ENCODE measurements around the gene ZMYND8. TPM values are rescaled to one million over a fixed set of nuclear protein-coding genes. Genes with fewer than 3 reads are reported as not detected.

Gene ZMYND8
- total and polyA plus RNA-seq, 2 of the 8 experiments (the other 6 are each of a cell fraction or from before 2014, with no cell fraction given), result 50.5 to 163 TPM

DNA sequence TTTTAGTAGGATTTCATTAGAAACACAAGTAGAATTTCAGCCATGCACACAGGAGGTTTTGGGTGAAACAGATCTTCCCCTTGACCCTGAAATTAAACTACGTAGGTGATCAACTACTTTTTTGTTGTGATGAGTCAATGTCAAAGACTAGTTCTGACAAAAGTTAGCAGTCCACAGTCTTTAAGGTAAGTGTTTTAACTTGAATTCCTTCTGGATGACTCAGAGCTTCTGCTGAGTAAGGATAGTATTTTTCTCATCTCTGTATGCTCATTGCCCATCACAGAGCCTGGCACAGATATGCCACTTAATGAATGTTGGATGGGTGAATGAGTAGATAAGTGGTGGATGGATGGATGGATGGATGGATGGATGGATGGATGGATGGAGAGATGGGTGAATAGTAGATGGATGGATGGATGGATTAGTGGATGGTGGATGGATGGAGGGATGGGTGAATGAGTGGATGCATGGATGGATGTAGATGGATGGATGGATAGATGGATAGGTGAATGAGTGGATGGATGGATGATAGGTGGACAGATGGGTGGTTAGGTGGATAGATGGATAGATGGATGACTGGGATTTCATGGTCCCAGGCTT lies 165.3 kb downstream of the ZMYND8 start:
- no peak overlapping the region for H3K4ac ChIP-seq (replicated peaks; ENCODE audit: insufficient read length, low read depth, low read length)
- H3K9ac ChIP-seq (replicated peaks in 1 of 4; ENCODE audit: extremely low read depth in 1 of 4, low read depth in 3 of 4, low read length in 3 of 4), result no peak overlapping the region
- no peaks in the 10 kb centered on the region for H3K9me3 ChIP-seq (ENCODE audit: insufficient read depth in 2 of 2, low read depth in 1 of 2, low read length in 1 of 2)
- H2BK20ac ChIP-seq (ENCODE audit: low read length), result no peak overlapping the region
- CTCF ChIA-PET (ENCODE audit: partially characterized antibody), result no interaction called here
- H3K27me3 ChIP-seq (replicated peaks in 1 of 4; ENCODE audit: control insufficient read depth in 3 of 4, extremely low read depth in 1 of 4, insufficient read depth in 3 of 4, low read length in 3 of 4), result no peaks in the 10 kb centered on the region; a peak in 1 of 7 replicates
- H2AK5ac ChIP-seq (ENCODE audit: low read depth, low read length), result no peak overlapping the region
- no peak overlapping the region for H2BK15ac ChIP-seq (ENCODE audit: low read length)
- POLR2A ChIA-PET (ENCODE audit: partially characterized antibody), result no interaction called here
- H3K79me1 ChIP-seq (ENCODE audit: low read depth, low read length), result no peaks in the 10 kb centered on the region
- no peaks in the 10 kb centered on the region for H3K36me3 ChIP-seq (ENCODE audit: control insufficient read depth in 2 of 4, insufficient read depth in 4 of 4, low read length in 3 of 4)
- H3K79me2 ChIP-seq (ENCODE audit: control insufficient read depth in 1 of 2, insufficient read depth in 2 of 2, low read length in 2 of 2), result no peaks in the 10 kb centered on the region
- H3K4me2 ChIP-seq (ENCODE audit: insufficient read depth in 1 of 2, low read depth in 2 of 2, low read length in 2 of 2), result no peak overlapping the region
- no peak overlapping the region for H3K23ac ChIP-seq (ENCODE audit: insufficient read length)
- H4K91ac ChIP-seq (replicated peaks; ENCODE audit: insufficient read length, low read length), result no peak overlapping the region
- H3K23me2 ChIP-seq (ENCODE audit: low read depth, low read length), result peaks cover 11% of the 10 kb centered on the region; the same call in 1 of the 2 replicates
- H3K4me1 ChIP-seq (replicated peaks in 1 of 4; ENCODE audit: control insufficient read depth in 3 of 4, insufficient read depth in 4 of 4, low read length in 3 of 4), result no peaks in the 10 kb centered on the region
- DNase-seq (ENCODE audit: low read depth in 1 of 2, low spot score in 2 of 2) (no peak), FAIRE-seq (no peak)
- no peak overlapping the region for H2BK5ac ChIP-seq (ENCODE audit: low read depth, low read length)
- H2BK12ac ChIP-seq (ENCODE audit: low read depth, low read length), result no peak overlapping the region
- H3K14ac ChIP-seq (ENCODE audit: insufficient read length), result no peak overlapping the region
- H3K56ac ChIP-seq (replicated peaks; ENCODE audit: insufficient read length, low read depth, low read length), result peak overlapping the region; percentile 60
- H2BK120ac ChIP-seq (replicated peaks; ENCODE audit: low read depth, low read length), result no peak overlapping the region
- no peak overlapping the region for H4K8ac ChIP-seq (ENCODE audit: extremely low read depth, insufficient read depth, low read length)
- H4K5ac ChIP-seq (ENCODE audit: insufficient read length, low read depth, low read length), result no peak overlapping the region
- peaks cover 0 to 2% of the 10 kb centered on the region in 2 experiments for H4K20me1 ChIP-seq (replicated peaks in 1 of 2; ENCODE audit: control insufficient read depth in 1 of 2, insufficient read depth in 2 of 2, low read length in 2 of 2)
- no peak overlapping the region for H3K18ac ChIP-seq (ENCODE audit: extremely low read depth, low read length)
- H2AFZ ChIP-seq (ENCODE audit: low read length), result no peak overlapping the region
- no peak overlapping the region for H3K4me3 ChIP-seq (ENCODE audit: extremely low read depth in 1 of 4, insufficient read depth in 2 of 4, low read depth in 3 of 4, low read length in 4 of 4)
- no peak overlapping the region for H3K27ac ChIP-seq (ENCODE audit: low read depth, low read length)
- 78% methylated on average over 1 of the region's 1 CpG; no CpG with 5 or more reads in 1 of the 2 experiments for WGBS, 2 experiments (ENCODE audit: extremely low coverage in 1 of 2, insufficient coverage in 1 of 2, insufficient read length in 1 of 2, insufficient replicate concordance in 2 of 2, low coverage in 1 of 2, low lambda C conversion rate in 2 of 2, missing lambda C conversion rate in 1 of 2)
- TF ChIP-seq CBX5 (IDR thresholded peaks at IDR 0.05; ENCODE audit: low read depth, low read length) (no peak), POU5F1 (IDR thresholded peaks at IDR 0.05; ENCODE audit: low read depth, low read length) (no peak), SIRT6 (IDR thresholded peaks at IDR 0.05; ENCODE audit: low read length) (no peak), CTBP2 (IDR thresholded peaks at IDR 0.05; ENCODE audit: borderline replicate concordance, insufficient read depth, insufficient read length, low read length) (no peak), YY1 (IDR thresholded peaks at IDR 0.05; ENCODE audit: low read depth, low read length) (no peak), SAP30 (IDR thresholded peaks at IDR 0.05; ENCODE audit: insufficient read depth, insufficient replicate concordance, low read length) (no peak)
- TF ChIP-seq, protein P1, sequence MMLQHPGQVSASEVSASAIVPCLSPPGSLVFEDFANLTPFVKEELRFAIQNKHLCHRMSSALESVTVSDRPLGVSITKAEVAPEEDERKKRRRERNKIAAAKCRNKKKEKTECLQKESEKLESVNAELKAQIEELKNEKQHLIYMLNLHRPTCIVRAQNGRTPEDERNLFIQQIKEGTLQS (IDR thresholded peaks at IDR 0.05; ENCODE audit: insufficient read depth, low read depth, low read length), result no peak

All from H1 (cell line).